Activated CD4-positive, alpha-beta T cell treated with anti-CD3 and anti-CD28 coated beads, Interleukin-2, Interleukin-4, amounts not matched to agents 100 ng/mL and 50 ng/mL, durations not matched to agents 16 hours and 8 hours (primary cell): ENCODE data around the gene RGS7.
"Not testable (repeated sequence)": the region's sequence is repeated elsewhere in the genome, so short reads cannot be mapped to it uniquely, and the experiment has no call there.

Experiments
- DNase-seq: peaks from one replicate; pipeline ENCODE4 v3.0.0-alpha.2; 2020; ENCODE audit warnings: low spot score

The RGS7 gene

GRCh38 chr1:240909701-240910457 is 447.1 kb downstream of the RGS7 start:
- DNase-seq: no peak

DNA sequence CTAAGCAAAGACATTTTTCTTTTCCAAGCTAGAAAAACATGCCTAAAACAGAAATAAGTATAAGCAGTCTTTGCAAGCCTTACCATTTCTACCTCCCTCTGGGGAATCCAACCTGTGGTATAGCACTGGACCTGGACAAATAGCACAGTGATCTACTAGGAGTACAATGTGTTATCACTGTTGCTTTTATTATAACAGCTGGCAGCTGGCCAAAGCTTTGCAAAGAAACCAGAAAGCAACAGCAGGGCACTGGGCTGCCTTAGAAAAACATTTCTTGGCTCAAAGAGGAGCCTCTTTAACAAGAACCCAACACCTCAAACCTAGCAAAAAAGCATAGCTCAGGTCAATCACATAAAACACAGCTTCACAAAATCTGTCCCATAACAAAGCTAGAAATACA is 450.5 kb downstream of the RGS7 start:
- no peak for DNase-seq

DNA sequence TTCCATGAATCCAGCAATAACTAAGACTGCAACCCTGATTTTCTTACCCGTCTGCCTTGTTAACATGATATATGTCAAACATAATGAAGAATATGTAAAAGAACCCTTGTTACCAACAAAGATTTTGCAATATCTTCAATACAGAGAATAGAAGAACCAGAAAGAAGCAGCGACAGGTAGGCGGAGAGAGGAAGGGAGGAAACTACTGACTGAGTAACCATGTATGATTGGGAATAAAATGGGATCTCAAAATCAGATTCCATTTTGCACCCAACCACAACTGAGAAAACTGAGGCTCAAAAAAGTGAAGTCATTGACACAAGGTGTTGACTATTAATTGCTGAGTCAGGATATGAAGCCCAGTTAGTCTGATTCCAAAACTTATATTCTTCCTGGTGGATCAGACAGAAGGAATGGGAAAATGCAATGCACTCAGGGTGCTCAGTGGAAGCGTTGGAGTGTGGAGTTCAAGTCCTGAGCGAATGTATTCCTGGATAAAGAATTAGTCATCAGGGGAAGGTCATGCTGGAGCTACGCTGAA is 451.7 kb downstream of the RGS7 start:
- no peak for DNase-seq

DNA sequence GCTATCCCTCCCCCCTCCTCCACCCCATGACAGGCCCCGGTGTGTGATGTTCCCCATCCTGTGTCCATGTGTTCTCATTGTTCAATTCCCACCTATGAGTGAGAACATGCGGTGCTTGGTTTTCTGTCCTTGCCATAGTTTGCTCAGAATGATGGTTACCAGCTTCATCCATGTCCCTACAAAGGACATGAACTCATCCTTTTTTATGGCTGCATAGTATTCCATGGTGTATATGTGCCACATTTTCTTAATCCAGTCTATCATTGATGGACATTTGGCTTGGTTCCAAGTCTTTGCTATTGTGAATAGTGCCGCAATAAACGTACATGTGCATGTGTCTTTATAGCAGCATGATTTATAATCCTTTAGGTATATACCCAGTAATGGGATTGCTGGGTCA is 461.6 kb downstream of the RGS7 start:
- not testable (repeated sequence) for DNase-seq

DNA sequence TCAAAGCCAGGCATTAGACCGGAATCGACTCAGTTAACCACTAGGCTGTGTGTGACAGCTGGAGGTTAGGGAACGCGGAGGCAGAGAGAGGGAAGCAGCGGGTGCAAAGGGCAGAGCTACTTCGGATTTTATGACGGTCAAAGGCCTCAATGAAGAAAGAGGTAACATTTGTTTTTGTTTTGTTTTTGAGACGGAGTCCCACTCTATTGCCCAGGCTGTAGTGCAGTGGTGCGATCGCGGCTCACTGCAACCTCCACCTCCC is 468.3 kb downstream of the RGS7 start:
- DNase-seq: no peak

GRCh38 chr1:240888039-240888786 is 468.8 kb downstream of the RGS7 start:
- DNase-seq: peak; percentile 24

GRCh38 chr1:240883490-240883889 is 473.5 kb downstream of the RGS7 start:
- no peak for DNase-seq

DNA sequence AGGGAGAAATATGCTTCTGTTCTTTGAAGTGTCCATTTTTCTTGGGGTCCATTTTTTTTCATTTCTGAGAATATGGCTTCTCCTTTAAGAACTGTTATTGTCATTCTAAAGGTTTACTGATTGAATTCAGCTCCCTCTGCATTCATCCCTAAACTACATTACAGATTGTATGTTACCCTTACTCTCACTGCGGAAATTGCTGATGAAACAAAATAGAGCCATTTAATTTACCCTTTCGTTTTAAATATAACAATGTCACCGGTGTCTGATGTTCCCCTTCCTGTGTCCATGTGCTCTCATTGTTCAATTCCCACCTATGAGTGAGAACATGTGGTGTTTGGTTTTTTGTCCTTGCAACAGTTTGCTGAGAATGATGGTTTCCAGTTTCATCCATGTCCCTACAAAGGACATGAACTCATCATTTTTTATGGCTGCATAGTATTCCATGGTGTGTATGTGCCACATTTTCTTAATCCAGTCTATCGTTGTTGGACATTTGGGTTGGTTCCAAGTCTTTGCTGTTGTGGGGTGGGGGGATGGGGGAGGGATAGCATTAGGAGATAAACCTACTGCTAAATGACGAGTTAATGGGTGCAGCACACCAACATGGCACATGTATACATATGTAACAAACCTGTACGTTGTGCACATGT is 474.2 kb downstream of the RGS7 start:
- not testable (repeated sequence) for DNase-seq

- no peak for DNase-seq
Measured at GRCh38 chr1:240878631-240879030, 478.4 kb downstream of the RGS7 start.

DNA sequence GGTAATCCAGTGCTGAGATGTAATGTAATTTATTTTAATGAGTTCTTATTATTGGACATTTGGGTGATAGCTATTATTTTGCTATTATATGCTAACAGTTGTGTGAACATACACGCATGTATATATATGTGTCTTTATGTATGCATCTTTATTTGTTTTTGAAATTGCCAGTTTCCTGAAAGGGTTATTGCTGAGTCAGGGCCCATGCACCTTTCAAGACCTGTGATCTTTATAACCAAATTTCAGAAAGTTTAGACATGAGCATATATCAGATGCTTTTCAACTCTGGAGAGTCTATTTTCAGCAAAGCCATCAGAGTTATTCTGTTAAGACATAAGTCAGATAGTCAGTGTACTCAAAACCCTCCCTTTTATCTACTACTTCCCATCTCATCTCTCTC is 479.4 kb downstream of the RGS7 start:
- no peak for DNase-seq

DNA sequence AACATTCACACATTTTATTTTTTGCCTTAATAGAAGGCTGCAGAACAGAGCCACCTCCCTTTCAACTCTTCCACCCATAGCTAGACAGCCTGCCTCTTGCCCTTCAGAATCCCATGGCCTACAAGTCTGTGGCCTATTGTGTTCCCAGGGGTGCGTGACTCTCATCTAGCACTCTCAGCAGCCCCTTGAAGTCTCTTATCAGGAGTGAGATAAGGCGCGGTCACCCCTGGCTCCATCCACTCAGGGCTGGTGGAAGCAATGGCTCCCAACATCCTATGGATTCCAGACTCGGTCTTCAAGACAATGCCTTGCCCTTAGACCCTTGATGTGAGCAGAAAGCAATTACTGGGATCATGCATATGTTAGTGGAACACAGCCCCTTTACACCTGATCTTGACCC is 480.9 kb downstream of the RGS7 start:
- DNase-seq: no peak

DNA sequence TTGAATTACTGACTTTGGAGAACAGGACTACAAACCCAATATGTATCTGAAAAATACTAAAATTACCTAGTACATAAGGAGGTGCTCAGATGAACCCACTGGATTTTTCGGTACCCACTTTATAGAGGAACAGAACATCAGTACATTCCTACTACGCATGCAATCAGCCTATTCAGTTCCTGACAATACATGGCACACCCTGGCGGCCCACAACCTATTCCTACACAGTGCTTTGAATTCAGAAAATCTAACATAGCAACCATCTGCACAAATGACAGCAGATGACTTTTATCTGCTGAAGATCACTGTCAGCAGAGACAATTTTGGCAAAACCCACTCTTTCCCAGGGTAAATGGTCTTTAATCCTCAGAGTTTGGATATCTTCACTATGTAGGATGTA is 487.9 kb downstream of the RGS7 start:
- no peak for DNase-seq

GRCh38 chr1:240866724-240867123 is 490.3 kb downstream of the RGS7 start:
- DNase-seq: no peak

- DNase-seq: no peak
Measured at GRCh38 chr1:240860023-240860422, 497.0 kb downstream of the RGS7 start.

DNA sequence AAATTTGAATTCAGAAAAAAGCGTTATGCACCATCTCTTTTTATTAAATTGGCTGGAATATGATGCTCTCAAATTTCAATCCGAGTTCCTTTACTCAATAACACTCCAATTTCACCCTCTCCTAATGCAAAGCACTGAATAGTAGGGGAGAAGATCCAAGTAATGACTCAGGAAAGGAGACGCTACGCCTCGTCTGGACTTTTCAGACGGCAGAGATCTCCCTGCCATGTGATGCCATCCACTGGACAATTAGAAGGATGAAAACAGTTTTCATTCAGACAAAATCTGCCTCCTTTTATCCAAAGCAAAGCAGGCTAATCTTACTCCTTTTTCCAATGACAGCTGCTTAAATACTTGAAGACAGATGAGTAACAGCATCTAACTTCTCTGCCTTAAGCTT is 502.6 kb downstream of the RGS7 start:
- DNase-seq: no peak

DNA sequence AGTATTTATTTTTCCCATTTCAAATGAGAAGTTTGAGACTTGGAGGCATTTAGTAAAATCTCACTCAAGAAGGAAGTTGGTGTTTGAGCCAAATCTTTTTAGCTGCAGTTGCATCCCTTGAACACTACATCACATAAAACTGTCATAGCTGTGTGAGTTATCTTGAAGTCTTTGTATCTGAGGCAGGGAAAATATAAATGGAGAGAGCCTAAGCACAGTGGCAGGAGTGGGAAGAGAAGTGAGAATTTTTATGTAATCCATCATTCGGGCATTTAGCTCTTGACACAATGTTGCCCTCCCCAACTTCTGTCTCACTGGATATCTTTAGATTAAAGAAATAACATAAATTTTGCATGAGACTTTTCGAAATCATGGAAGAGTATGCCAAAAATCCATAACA is 509.7 kb downstream of the RGS7 start:
- no peak for DNase-seq

DNA sequence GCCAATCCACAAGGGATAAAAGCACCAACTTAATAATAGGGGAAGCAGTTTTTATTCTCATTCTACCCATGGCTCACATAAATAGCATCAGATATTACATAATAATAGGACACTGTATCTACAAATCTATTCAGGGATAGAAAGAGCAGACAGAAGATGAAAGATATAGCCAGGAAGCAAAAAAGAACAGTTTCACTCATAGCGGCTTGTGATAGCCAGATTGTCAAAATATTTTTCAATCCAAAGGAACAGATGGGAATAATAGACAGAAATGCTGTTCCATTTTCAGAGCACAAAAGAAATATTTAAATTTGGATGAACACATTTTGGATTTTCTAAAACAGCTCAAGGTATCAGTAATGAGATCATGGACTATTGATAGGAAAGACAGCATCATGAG is 512.5 kb downstream of the RGS7 start:
- no peak for DNase-seq

DNA sequence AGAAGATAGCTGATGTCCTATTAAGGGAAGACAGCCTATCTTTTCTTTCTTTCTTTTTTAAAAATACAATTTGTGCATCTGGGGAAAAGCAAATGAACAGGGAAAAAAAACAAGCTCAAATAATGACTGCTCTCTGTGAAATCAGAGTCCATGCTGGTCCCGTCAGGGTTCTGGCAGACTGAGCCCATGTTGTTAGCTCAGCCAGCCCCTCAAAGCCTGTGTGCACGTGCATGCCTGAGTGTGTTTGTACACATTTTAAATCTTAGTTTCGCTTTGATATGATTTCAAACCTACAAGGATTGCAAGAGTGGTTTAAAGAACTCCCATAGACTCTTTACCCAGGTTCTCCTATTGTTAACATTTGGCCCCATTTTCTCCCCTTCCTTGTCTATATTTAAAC is 513.2 kb downstream of the RGS7 start:
- DNase-seq: no peak

DNA sequence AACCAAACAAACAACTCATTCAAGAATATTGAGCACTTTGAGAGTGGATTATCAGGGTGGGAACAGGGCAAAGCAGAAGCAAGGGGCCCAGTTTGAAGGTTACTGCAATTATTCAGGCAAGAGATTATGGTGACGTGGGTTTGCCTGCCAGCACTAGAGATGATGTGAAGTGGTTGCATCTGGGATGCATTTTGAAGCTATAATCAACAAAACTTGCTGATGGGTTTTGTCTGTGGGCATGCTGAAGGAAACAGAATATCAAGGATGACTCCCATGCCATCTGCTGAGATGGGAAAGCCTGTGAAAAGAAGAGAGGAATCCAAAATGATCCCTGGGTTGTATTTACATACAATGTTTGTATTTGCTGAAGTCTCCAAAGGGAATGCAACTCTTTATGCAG is 520.7 kb downstream of the RGS7 start:
- no peak for DNase-seq

DNA sequence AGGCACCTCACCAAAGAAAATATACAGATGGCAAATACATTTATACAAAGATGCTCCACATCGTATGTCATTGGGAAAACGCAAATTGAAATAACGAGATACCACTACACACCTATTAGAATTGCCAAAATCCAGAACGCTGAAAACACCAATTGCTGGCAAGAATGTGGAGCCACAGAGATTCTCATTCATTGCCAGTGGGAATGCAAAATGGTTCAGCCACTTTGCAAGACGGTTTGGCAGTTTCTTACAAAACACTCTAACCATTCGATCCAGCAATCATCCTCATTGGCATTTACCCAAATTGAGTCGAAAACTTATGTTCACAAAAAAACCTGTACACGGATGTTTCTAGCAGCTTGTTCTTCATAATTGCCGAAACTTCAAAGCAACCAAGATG is 521.7 kb downstream of the RGS7 start:
- DNase-seq: no peak

- DNase-seq: no peak
Measured at GRCh38 chr1:240833075-240833474, 523.9 kb downstream of the RGS7 start.

- no peak for DNase-seq
Measured at GRCh38 chr1:240831922-240832321, 525.1 kb downstream of the RGS7 start.

- no peak for DNase-seq
Measured at GRCh38 chr1:240831191-240831631, 525.8 kb downstream of the RGS7 start.
